HepG2 (cell line): ENCODE measurements around the gene CAMTA1. TPM values are rescaled to one million over a fixed set of nuclear protein-coding genes. Genes with fewer than 3 reads are reported as not detected.

Experiments used
- ATAC-seq: fragments of 200-7000 bp; cut with Tn5 transposase; 3 replicates; pipeline ENCODE4 v1.9.1; 2020; ENCODE audit warnings: mild to moderate bottlenecking, moderate library complexity
- BruUV-seq: library from RNA; stranded (reverse); fragments of 400-500 nt; replicated peaks from 2 replicates; lab custom pipeline; 2021; lab: Mats Ljungman, UMichigan
- CTCF ChIA-PET: fragments of 300-600 bp; formaldehyde crosslinking; extraction: SDS; loops from one replicate; lab custom pipeline; 2021; ENCODE audit warnings: low total read pairs, inconsistent platforms, low intra/inter-chr PET ratio; lab: Yijun Ruan, JAX
- POLR2A ChIA-PET: fragments of 350-600 bp; sonication (Branson Sonifier 250); formaldehyde crosslinking; loops from one replicate; lab custom pipeline; 2020; ENCODE audit warnings: antibody characterized with exemption, inconsistent platforms; lab: Yijun Ruan, JAX
- DNase-seq: peaks from one replicate; pipeline ENCODE4 v3.0.0-alpha.2; 2015; ENCODE audit warnings: low spot score
- FAIRE-seq: peaks from 3 replicates; lab custom pipeline; 2011; peaks lifted over from hg19 to GRCh38; lab: Jason Lieb, UNC
- H2AFZ ChIP-seq: one replicate; pipeline ENCODE4 v1.6.1; 2011; ENCODE audit warnings: low read length, inconsistent platforms
- H3K27ac ChIP-seq: fragments of 300-600 bp; 3 replicates; pipeline ENCODE4 v1.8.0; 2011; ENCODE audit warnings: mixed run types, mild to moderate bottlenecking, mixed read lengths, low read length, inconsistent platforms; ENCODE audit not compliant: insufficient read depth; ENCODE audit errors: extremely low read length
- H3K27me3 ChIP-seq, 2 experiments: fragments of 200-600 bp in 1 of 2; 2 replicates in 1 of 2; 3 replicates in 1 of 2; pipeline versions ENCODE4 v1.6.0 to v1.8.0; 2011; ENCODE audit warnings: low read length in 2 of 2, mild to moderate bottlenecking in 2 of 2, moderate library complexity in 2 of 2, inconsistent platforms in 1 of 2; ENCODE audit not compliant: insufficient read depth in 2 of 2, control insufficient read depth in 1 of 2
- H3K36me3 ChIP-seq, 2 experiments: fragments of 200-600 bp in 1 of 2; replicated peaks in 1 of 2; 2 replicates in 1 of 2; 3 replicates in 1 of 2; pipeline versions ENCODE4 v1.5.1 to v1.8.0; 2011; ENCODE audit warnings: low read length in 2 of 2, inconsistent platforms in 1 of 2; ENCODE audit not compliant: insufficient read depth in 2 of 2, control insufficient read depth in 1 of 2
- H3K4me1 ChIP-seq: 2 replicates; pipeline ENCODE4 v1.5.1; 2012; ENCODE audit warnings: low read length, inconsistent platforms; ENCODE audit not compliant: insufficient read depth
- H3K4me2 ChIP-seq: 2 replicates; pipeline ENCODE4 v1.6.0; 2011; ENCODE audit warnings: low read depth, low read length, inconsistent platforms
- H3K4me3 ChIP-seq, 3 experiments: fragments of 200-600 bp in 1 of 3; sonication (generic), shearing (Covaris generic) in 1 of 3; replicated peaks in 1 of 3; 2 replicates each; pipeline ENCODE4 v1.5.1; 2011 to 2016; ENCODE audit warnings: low read length in 3 of 3, inconsistent platforms in 2 of 3, low read depth in 2 of 3, mild to moderate bottlenecking in 2 of 3, control low read depth in 1 of 3, mixed read lengths in 1 of 3; ENCODE audit not compliant: insufficient read depth in 1 of 3
- H3K79me2 ChIP-seq: one replicate; pipeline ENCODE4 v1.6.1; 2011; ENCODE audit warnings: low read length, inconsistent platforms; ENCODE audit not compliant: insufficient read depth
- H3K9ac ChIP-seq: 2 replicates; pipeline ENCODE4 v1.6.0; 2011; ENCODE audit warnings: mild to moderate bottlenecking, low read depth, low read length, inconsistent platforms; ENCODE audit not compliant: insufficient read depth
- H3K9me3 ChIP-seq: 2 replicates; pipeline ENCODE4 v1.5.1; 2012; ENCODE audit warnings: mild to moderate bottlenecking, low read length
- H4K20me1 ChIP-seq: 2 replicates; pipeline ENCODE4 v1.6.0; 2011; ENCODE audit warnings: inconsistent platforms, mild to moderate bottlenecking, low read length, moderate library complexity; ENCODE audit not compliant: insufficient read depth
- ATF4 ChIP-seq, 2 experiments: fragments of 450-650 bp in 1 of 2; sonication (generic) in 1 of 2; formaldehyde crosslinking; IDR thresholded peaks; 2 replicates each; pipeline versions ENCODE4 v1.5.0 to v1.8.0; 2020 to 2022; ENCODE audit warnings: mild to moderate bottlenecking in 1 of 2, missing genetic modification reagents in 1 of 2
- CEBPB ChIP-seq: IDR thresholded peaks from 2 replicates; pipeline ENCODE4 v1.6.1; 2011; ENCODE audit warnings: low read depth, low read length, improper control_type of control experiment, borderline replicate concordance
- DBP ChIP-seq: sonication (generic); formaldehyde crosslinking; IDR thresholded peaks from 2 replicates; pipeline ENCODE4 v1.4.0; 2020; ENCODE audit warnings: missing genetic modification reagents; ENCODE audit errors: not compliant biosample characterization
- ELF3 ChIP-seq: IDR thresholded peaks from 2 replicates; pipeline ENCODE4 v1.6.1; 2016; ENCODE audit warnings: missing genetic modification reagents, missing compliant biosample characterization
- HOXA3 ChIP-seq: sonication (generic); formaldehyde crosslinking; IDR thresholded peaks from 2 replicates; pipeline ENCODE4 v1.5.0; 2020; ENCODE audit warnings: missing genetic modification reagents
- MTA1 ChIP-seq: sonication (generic); formaldehyde crosslinking; IDR thresholded peaks from 2 replicates; pipeline ENCODE4 v1.4.0; 2020; ENCODE audit warnings: missing genetic modification reagents, mild to moderate bottlenecking, borderline replicate concordance
- NR2F2 ChIP-seq: IDR thresholded peaks from 2 replicates; pipeline ENCODE4 v1.6.1; 2012; ENCODE audit warnings: low read depth, inconsistent platforms, borderline replicate concordance
- RXRA ChIP-seq: sonication (generic); formaldehyde crosslinking; IDR thresholded peaks from 2 replicates; pipeline ENCODE4 v1.5.1; 2020; ENCODE audit warnings: missing genetic modification reagents
- SMAD3 ChIP-seq: sonication (generic); formaldehyde crosslinking; IDR thresholded peaks from 2 replicates; pipeline ENCODE4 v1.4.0; 2020; ENCODE audit warnings: missing genetic modification reagents
- ZNF263 ChIP-seq: sonication (generic); formaldehyde crosslinking; IDR thresholded peaks from 2 replicates; pipeline ENCODE4 v1.4.0; 2020; ENCODE audit warnings: missing genetic modification reagents
- ZNF879 ChIP-seq: sonication (generic); formaldehyde crosslinking; IDR thresholded peaks from 2 replicates; pipeline ENCODE4 v1.8.1; 2023; ENCODE audit warnings: missing genetic modification reagents
- whole genome bisulfite sequencing: methylation state at CpG from one replicate; pipeline ENCODE4 v1.1.6; 2017; ENCODE audit warnings: low lambda C conversion rate; 5-methylcytosine and 5-hydroxymethylcytosine counted together
- in situ Hi-C: cut with HindIII; loops from 2 replicates; pipeline ENCODE4 v1.10.0; 2017; ENCODE audit warnings: low pct_unique_long_range_greater_than_20kb; ENCODE audit not compliant: extremely low pct_ligation_motif_present
- intact Hi-C: fragments of 100-400 bp; cut with micrococcal nuclease; formaldehyde crosslinking; loops from one replicate; pipeline ENCODE4 v1.10.0; 2022; ENCODE audit not compliant: unreplicated experiment
- polyA plus RNA-seq, 8 experiments: library from polyadenylated mRNA; depleted of rRNA in 3 of 8; stranded (reverse) in 7 of 8; unstranded in 1 of 8; fragments of >200 nt; fragmentation: Illumina TruSeq in 4 of 8; extraction: Trizol in 4 of 8; gene quantifications; 2 replicates each; pipeline versions ENCODE4 v1.2.1 to v1.2.3, GENCODE V29; 2011 to 2016; ENCODE audit warnings: low read depth in 4 of 8, missing spikeins in 1 of 8, mixed read lengths in 1 of 8; ENCODE audit not compliant: insufficient read depth in 1 of 8
- total RNA-seq, 5 experiments: library from RNA; depleted of rRNA; stranded (reverse); fragments of >200 nt; fragmentation: Illumina TruSeq; extraction: Trizol; gene quantifications; 2 replicates each; pipeline ENCODE4 v1.2.3, GENCODE V29; 2016; ENCODE audit warnings: low read depth in 1 of 5
- TF ChIP-seq, protein P1 (sequence below): sonication (generic); formaldehyde crosslinking; IDR thresholded peaks from 2 replicates; pipeline ENCODE4 v1.4.0; 2020; ENCODE audit warnings: missing genetic modification reagents

The CAMTA1 gene
- total and polyA plus RNA-seq, 2 of the 13 experiments (the other 11 are each of a cell fraction or from before 2014, with no cell fraction given): 25.0 to 36.4 TPM

- no peak overlapping the region for H3K4me3 ChIP-seq
- H3K9me3 ChIP-seq: no peaks in the 10 kb centered on the region
- BruUV-seq: no TSS peak
- H3K79me2 ChIP-seq: no peaks in the 10 kb centered on the region
- intact Hi-C loops (no loop called here), in situ Hi-C loops (no loop called here)
- no peak overlapping the region for H3K9ac ChIP-seq
- WGBS: 33% methylated on average over 5 of the region's 5 CpGs
- 0 out of 2 replicates have a peak, but pooled peaks cover 10% of the 10 kb centered on the region for H3K4me1 ChIP-seq
- no peak for DNase-seq
- no peak overlapping the region for H3K27ac ChIP-seq
- no peak for TF ChIP-seq NR2F2
- no peak for TF ChIP-seq ZNF879 (CRISPR knock-in tag)
- TF ChIP-seq HOXA3: no peak
- no peak for TF ChIP-seq MTA1 (CRISPR knock-in tag)
- TF ChIP-seq SMAD3 (CRISPR knock-in tag): no peak
- TF ChIP-seq, protein P1, sequence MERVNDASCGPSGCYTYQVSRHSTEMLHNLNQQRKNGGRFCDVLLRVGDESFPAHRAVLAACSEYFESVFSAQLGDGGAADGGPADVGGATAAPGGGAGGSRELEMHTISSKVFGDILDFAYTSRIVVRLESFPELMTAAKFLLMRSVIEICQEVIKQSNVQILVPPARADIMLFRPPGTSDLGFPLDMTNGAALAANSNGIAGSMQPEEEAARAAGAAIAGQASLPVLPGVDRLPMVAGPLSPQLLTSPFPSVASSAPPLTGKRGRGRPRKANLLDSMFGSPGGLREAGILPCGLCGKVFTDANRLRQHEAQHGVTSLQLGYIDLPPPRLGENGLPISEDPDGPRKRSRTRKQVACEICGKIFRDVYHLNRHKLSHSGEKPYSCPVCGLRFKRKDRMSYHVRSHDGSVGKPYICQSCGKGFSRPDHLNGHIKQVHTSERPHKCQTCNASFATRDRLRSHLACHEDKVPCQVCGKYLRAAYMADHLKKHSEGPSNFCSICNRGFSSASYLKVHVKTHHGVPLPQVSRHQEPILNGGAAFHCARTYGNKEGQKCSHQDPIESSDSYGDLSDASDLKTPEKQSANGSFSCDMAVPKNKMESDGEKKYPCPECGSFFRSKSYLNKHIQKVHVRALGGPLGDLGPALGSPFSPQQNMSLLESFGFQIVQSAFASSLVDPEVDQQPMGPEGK (CRISPR knock-in tag): no peak
- H3K36me3 ChIP-seq: no peaks in the 10 kb centered on the region
- no peak for FAIRE-seq
- POLR2A ChIA-PET: no interaction called here
- peaks cover 3 to 32% of the 10 kb centered on the region in 2 experiments; a peak in 3 of 5 replicates for H3K27me3 ChIP-seq
- CTCF ChIA-PET: no interaction called here
- H2AFZ ChIP-seq: no peak overlapping the region
- H3K4me2 ChIP-seq: no peak overlapping the region
- no peak for ATAC-seq
- H4K20me1 ChIP-seq: no peaks in the 10 kb centered on the region
Observed at GRCh38 chr1:6957341-6957740, 172.1 kb downstream of the CAMTA1 start.

- H3K9me3 ChIP-seq: no peaks in the 10 kb centered on the region
- H3K27ac ChIP-seq: no peak overlapping the region
- H4K20me1 ChIP-seq: no peaks in the 10 kb centered on the region
- no peak overlapping the region for H3K4me2 ChIP-seq
- DNase-seq (no peak), ATAC-seq (no peak)
- H2AFZ ChIP-seq: no peak overlapping the region
- H3K9ac ChIP-seq: no peak overlapping the region
- no peak overlapping the region for H3K4me3 ChIP-seq
- in situ Hi-C loops: no loop called here
- peaks cover 3 to 32% of the 10 kb centered on the region in 2 experiments; a peak in 3 of 5 replicates for H3K27me3 ChIP-seq
- TF ChIP-seq RXRA (CRISPR knock-in tag) (no peak), ELF3 (CRISPR knock-in tag) (no peak), ZNF263 (no peak), CEBPB (peak; percentile 83), ATF4 (CRISPR knock-in tag; IDR thresholded peaks at IDR 0.05) (0 out of 4 replicates have a peak, but pooled peaks of 1 of the 2 experiments have one; percentile 20), DBP (no peak)
- TF ChIP-seq, all 625 proteins: peak for 2
- no peaks in the 10 kb centered on the region for H3K79me2 ChIP-seq
- no peaks in the 10 kb centered on the region for H3K36me3 ChIP-seq
- intact Hi-C loops: no loop called here
- ChIA-PET POLR2A (no interaction called here), CTCF (no interaction called here)
- no TSS peak for BruUV-seq
- 52% methylated on average over 12 of the region's 15 CpGs for WGBS
- H3K4me1 ChIP-seq: 0 out of 2 replicates have a peak, but pooled peaks cover 10% of the 10 kb centered on the region
- FAIRE-seq: no peak
Observed at GRCh38 chr1:6958407-6959030, 173.3 kb downstream of the CAMTA1 start.
